ENCODE data around the gene PTPRG.

The PTPRG gene

GRCh38 chr3:62142331-62143085 is 581.1 kb downstream of the PTPRG start:
- DNase-seq = no peak

GRCh38 chr3:62143843-62144450 is 582.6 kb downstream of the PTPRG start:
- no peak for DNase-seq

- no peak for DNase-seq
These were observed 583.1 kb downstream of the PTPRG start for GRCh38 chr3:62144482-62144881.

DNA sequence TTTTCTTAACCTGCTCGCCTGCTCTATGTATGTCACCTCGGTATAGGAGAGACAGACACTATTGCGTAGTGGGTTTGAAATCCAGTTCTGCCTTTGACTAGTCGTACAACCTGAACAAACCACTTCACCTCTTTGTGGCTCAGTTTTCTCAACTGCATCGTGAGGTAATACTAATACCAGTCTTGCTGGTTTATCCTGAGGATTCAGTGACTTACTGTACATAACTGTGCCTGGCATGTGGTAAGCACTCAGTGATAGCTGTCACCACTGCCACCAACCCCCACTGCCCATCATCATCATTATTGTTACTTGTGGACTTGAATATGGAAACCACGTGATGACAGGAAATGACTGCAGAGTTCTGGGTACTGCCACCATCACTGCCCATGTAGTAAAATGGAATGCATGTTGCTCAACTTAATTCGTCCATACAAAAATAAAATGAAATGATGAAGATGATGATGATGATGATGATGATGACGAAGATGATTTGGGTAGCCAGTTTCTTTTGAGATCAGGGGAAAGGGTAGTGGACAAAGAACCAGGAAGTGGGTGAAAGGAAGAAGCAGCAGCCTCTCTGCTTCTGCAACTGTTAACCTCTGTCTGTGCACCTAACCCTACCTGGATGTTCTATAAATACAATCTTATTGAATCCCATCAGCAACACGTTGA is 583.9 kb downstream of the PTPRG start:
- DNase-seq = no peak

- DNase-seq = no peak
These were observed 588.2 kb downstream of the PTPRG start for GRCh38 chr3:62149539-62149938.

GRCh38 chr3:62149962-62150361 is 588.6 kb downstream of the PTPRG start:
- DNase-seq = peak; percentile 64

DNA sequence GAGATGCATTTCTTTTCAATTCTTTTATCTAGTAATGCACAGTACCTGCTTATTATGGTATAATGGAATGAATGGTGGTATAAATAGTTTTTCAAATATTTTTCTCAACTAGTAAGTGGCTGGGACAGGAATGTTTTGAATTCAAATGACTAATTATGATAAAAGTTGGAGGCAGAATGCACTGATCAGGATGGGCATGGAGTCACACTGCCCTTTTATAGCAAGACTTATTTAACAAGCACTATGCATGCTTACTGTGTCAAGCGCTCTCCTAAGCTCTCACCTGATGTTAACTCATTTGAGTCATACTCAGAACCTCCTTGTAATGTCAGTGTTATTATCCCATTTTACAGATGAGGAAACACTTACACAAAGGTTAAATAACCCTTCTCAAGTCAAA is 590.2 kb downstream of the PTPRG start:
- peak; percentile 20 for DNase-seq

GRCh38 chr3:62153231-62153630 is 591.9 kb downstream of the PTPRG start:
- DNase-seq = no peak

DNA sequence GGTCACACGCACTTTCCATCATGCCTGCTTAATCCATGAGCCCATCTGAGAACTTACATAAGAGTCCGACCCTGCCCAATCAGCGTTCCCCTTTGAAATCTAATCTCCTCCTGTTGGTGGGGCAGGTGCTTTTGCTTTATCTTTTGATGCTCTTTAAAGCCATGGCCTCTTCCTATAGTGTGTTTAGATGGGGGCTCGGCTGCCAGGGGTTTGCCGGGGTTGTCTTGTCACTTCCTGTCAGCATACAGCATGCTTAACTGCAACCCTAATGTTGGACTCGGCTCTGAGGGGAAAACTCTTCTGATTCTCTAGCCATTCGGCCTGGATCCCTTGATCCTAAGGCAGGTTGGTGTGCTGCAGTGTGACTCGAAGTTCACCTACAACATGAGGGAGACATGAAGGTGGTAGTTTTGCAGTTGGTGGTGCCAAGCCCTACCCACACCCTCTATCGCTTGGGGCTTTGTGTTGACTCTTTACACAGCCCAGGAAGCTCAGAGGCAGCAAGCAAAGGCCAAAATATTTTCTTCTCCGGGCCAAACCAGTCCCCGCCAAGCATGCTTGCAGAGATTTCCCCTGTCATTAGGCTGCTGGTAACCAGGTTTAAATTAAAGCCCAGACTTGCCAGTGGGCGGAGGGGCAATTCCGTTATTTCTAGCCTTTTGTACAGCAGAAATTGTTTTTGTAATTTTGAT is 593.2 kb downstream of the PTPRG start:
- no peak for DNase-seq

DNA sequence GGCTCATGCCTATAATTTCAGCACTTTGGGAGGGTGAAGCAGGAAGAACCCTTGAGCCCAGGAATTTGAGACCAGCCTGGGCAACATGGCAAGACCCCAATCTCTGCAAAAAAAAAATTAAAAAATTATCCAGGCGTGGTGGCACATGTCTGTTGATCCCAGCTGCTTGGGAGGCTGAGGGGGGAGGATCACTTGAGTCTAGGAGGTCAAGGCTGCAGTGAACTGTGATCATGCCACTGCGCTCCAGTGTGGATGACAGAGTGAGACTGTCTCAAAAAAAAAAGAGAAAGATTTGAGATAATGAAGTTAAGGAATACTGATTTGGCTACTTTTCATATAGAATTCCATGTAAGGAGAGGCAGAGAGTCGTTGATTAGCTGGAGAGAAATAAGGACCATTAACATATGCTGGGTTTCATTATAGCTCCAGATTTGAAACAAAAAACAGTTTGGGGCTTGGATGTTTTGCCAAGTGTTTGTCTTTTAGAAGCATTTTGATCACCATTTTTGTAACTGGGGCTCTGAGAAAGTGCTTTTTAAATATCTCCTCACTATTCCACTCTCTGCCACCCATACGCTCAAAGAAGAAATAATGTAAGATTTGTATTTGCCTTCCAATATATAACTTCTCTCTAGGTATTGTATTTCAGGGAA is 597.8 kb downstream of the PTPRG start:
- DNase-seq = no peak

- DNase-seq = peak; percentile 51
These were observed 598.3 kb downstream of the PTPRG start for GRCh38 chr3:62159709-62160092.

- peak; percentile 21 for DNase-seq
These were observed 600.0 kb downstream of the PTPRG start for GRCh38 chr3:62161371-62161770.

GRCh38 chr3:62164196-62164595 is 602.8 kb downstream of the PTPRG start:
- no peak for DNase-seq

- DNase-seq = no peak
These were observed 603.4 kb downstream of the PTPRG start for GRCh38 chr3:62164746-62165145.

- DNase-seq = no peak
These were observed 606.3 kb downstream of the PTPRG start for GRCh38 chr3:62167566-62168262.

- DNase-seq = no peak
These were observed 607.0 kb downstream of the PTPRG start for GRCh38 chr3:62168356-62168755.

- DNase-seq = peak; percentile 68
These were observed 608.7 kb downstream of the PTPRG start for GRCh38 chr3:62169906-62170660.

DNA sequence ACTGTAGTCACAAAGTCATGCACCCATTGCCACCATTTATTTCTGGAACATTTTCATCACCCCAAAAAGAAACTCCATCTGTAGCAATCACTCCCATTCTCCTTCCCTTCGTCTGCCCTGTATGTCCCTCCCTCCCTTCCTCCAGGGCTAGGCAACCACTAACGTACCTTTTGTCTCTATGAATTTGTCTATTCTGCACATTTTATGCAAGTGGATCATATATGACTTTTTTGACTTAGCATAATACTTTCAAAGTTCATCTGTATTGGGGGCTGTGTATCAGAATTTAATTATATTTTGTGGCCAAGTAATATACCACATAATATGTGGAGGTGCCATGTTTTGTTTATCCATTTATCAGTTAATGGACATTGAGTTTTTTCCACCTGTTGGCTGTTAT is 610.4 kb downstream of the PTPRG start:
- DNase-seq = no peak

DNA sequence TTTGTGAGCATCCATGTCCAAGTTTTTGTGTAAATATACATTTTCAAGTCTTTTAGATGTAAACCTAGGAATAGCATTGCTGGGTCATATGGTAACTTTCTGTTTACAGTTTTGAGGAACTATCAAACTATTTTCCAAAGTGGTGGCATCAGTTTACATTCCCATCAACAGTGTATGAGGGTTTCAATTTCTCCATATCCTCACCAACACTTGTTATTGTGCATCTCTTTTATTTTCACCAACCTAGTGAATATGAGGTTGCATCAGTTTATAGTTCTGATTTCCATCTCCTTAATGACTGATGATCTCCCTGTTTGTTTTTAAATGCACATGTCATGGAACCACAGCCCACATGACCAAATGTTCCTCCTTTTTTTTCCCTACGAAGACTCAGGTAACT is 610.8 kb downstream of the PTPRG start:
- no peak for DNase-seq

GRCh38 chr3:62173939-62174515 is 612.7 kb downstream of the PTPRG start:
- no peak for DNase-seq

DNA sequence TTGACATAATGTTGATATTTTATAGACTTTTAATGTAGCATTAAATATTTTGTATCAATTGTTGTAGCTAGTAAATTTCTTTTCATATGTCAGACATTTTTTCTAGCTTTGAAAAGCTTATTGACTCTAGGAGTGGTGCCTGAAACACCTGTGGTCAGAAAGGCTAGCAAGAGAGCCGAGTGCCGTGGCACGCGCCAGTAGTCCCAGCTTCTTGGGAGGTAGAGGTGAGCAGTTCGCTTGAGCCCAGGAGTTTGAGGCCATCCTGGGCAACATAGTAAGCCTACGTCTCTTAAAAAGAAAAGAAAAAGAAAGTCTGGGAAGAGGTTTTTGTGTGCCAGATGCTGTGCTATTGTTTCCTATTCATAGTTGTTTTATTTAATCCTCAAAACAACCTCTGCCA is 613.8 kb downstream of the PTPRG start:
- no peak for DNase-seq

All from fibroblast of upper back skin (primary cell).